ENCODE measurements around the gene RUNX2.

Gene RUNX2

GRCh38 chr6:45431317-45432065, 103.4 kb downstream of the RUNX2 start:
- in situ Hi-C loops (cut with HindIII; ENCODE audit: low sequenced_read_pairs) = no loop called here

GRCh38 chr6:45432977-45433376, 104.8 kb downstream of the RUNX2 start:
- in situ Hi-C loops (cut with HindIII; ENCODE audit: low sequenced_read_pairs) = no loop called here

- in situ Hi-C loops (cut with HindIII; ENCODE audit: low sequenced_read_pairs) = no loop called here
Observed at GRCh38 chr6:45433533-45434380, 105.6 kb downstream of the RUNX2 start.

GRCh38 chr6:45434381-45434700, 106.2 kb downstream of the RUNX2 start:
- in situ Hi-C loops (cut with HindIII; ENCODE audit: low sequenced_read_pairs) = no loop called here

- in situ Hi-C loops (cut with HindIII; ENCODE audit: low sequenced_read_pairs) = no loop called here
Observed at GRCh38 chr6:45436544-45437438, 108.7 kb downstream of the RUNX2 start.

- in situ Hi-C loops (cut with HindIII; ENCODE audit: low sequenced_read_pairs) = no loop called here
Observed at GRCh38 chr6:45437439-45437815, 109.3 kb downstream of the RUNX2 start.

GRCh38 chr6:45438151-45438550, 110.0 kb downstream of the RUNX2 start:
- in situ Hi-C loops (cut with HindIII; ENCODE audit: low sequenced_read_pairs) = no loop called here

- in situ Hi-C loops (cut with HindIII; ENCODE audit: low sequenced_read_pairs) = no loop called here
Observed at GRCh38 chr6:45438849-45439406, 110.8 kb downstream of the RUNX2 start.

- in situ Hi-C loops (cut with HindIII; ENCODE audit: low sequenced_read_pairs) = no loop called here
Observed at GRCh38 chr6:45439459-45439858, 111.3 kb downstream of the RUNX2 start.

GRCh38 chr6:45439861-45440388, 111.8 kb downstream of the RUNX2 start:
- in situ Hi-C loops (cut with HindIII; ENCODE audit: low sequenced_read_pairs) = no loop called here

GRCh38 chr6:45441851-45442453, 113.8 kb downstream of the RUNX2 start:
- in situ Hi-C loops (cut with HindIII; ENCODE audit: low sequenced_read_pairs) = no loop called here

GRCh38 chr6:45442716-45443115, 114.6 kb downstream of the RUNX2 start:
- in situ Hi-C loops (cut with HindIII; ENCODE audit: low sequenced_read_pairs) = no loop called here

- in situ Hi-C loops (cut with HindIII; ENCODE audit: low sequenced_read_pairs) = no loop called here
Observed at GRCh38 chr6:45445364-45445748, 117.2 kb downstream of the RUNX2 start.

GRCh38 chr6:45445749-45446549, 117.8 kb downstream of the RUNX2 start:
- in situ Hi-C loops (cut with HindIII; ENCODE audit: low sequenced_read_pairs) = no loop called here

GRCh38 chr6:45447005-45447404, 118.9 kb downstream of the RUNX2 start:
- in situ Hi-C loops (cut with HindIII; ENCODE audit: low sequenced_read_pairs) = no loop called here

GRCh38 chr6:45447716-45448115, 119.6 kb downstream of the RUNX2 start:
- in situ Hi-C loops (cut with HindIII; ENCODE audit: low sequenced_read_pairs) = no loop called here

- in situ Hi-C loops (cut with HindIII; ENCODE audit: low sequenced_read_pairs) = no loop called here
Observed at GRCh38 chr6:45448417-45449389, 120.6 kb downstream of the RUNX2 start.

GRCh38 chr6:45450132-45450531, 122.0 kb downstream of the RUNX2 start:
- in situ Hi-C loops (cut with HindIII; ENCODE audit: low sequenced_read_pairs) = no loop called here
